Transverse colon (tissue), 4 donors: Measurements from ENCODE around the gene ABCA6.

Source experiments
- EP300 ChIP-seq: sonication (generic); formaldehyde crosslinking; IDR thresholded peaks from one replicate; pipeline ENCODE4 v1.6.1; 2017; ENCODE audit warnings: antibody characterized with exemption, low read depth
- POLR2A ChIP-seq: fragments of 450-650 bp; IDR thresholded peaks from one replicate; pipeline ENCODE4 v1.6.1; 2016; ENCODE audit warnings: antibody characterized with exemption, mild to moderate bottlenecking, moderate library complexity
- POLR2AphosphoS5 ChIP-seq, 3 donors: sonication (generic); formaldehyde crosslinking; IDR thresholded peaks; one replicate each; pipeline ENCODE4 v1.6.1; 2016; ENCODE audit warnings: antibody characterized with exemption in 3 of 3
- TF ChIP-seq, protein P1 (sequence below), 5 experiments: fragments of 200-600 bp in 3 of 5; fragments of 450-650 bp in 2 of 5; sonication (generic) in 3 of 5; IDR thresholded peaks; 1 replicate in 2 of 5; 2 replicates in 3 of 5; pipeline ENCODE4 v1.5.1; 2016 to 2017; ENCODE audit warnings: antibody characterized with exemption in 5 of 5, inconsistent platforms in 3 of 5, mild to moderate bottlenecking in 2 of 5, moderate library complexity in 1 of 5

DNA sequence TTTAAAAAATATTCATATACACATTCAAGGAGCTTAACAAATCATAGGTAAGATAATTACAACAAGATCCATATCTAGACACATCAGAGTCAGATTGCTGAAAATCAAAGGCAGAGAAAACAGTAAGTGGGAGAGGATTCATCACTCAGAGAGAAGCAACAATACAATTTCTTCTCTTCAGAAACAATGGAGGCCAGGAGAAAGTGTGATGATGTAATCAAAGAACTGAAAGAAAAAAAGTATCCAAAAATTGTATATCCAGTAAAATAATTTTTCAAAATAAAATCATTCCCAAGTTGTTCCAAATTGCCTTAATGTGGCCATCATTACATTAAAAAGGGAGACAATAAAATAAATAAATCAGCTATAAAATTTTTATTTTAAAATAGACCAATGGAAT is 17.7 kb upstream of the ABCA6 start:
- no peak for TF ChIP-seq POLR2AphosphoS5 (IDR thresholded peaks at IDR 0.05)
- TF ChIP-seq POLR2A: no peak
- TF ChIP-seq, protein P1, sequence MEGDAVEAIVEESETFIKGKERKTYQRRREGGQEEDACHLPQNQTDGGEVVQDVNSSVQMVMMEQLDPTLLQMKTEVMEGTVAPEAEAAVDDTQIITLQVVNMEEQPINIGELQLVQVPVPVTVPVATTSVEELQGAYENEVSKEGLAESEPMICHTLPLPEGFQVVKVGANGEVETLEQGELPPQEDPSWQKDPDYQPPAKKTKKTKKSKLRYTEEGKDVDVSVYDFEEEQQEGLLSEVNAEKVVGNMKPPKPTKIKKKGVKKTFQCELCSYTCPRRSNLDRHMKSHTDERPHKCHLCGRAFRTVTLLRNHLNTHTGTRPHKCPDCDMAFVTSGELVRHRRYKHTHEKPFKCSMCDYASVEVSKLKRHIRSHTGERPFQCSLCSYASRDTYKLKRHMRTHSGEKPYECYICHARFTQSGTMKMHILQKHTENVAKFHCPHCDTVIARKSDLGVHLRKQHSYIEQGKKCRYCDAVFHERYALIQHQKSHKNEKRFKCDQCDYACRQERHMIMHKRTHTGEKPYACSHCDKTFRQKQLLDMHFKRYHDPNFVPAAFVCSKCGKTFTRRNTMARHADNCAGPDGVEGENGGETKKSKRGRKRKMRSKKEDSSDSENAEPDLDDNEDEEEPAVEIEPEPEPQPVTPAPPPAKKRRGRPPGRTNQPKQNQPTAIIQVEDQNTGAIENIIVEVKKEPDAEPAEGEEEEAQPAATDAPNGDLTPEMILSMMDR (IDR thresholded peaks at IDR 0.05): no peak
- TF ChIP-seq EP300: no peak
